CD8-positive, alpha-beta memory T cell (primary cell): ENCODE data around the gene SERPINB6. TPM values are rescaled to one million over a fixed set of nuclear protein-coding genes. Genes with fewer than 3 reads are reported as not detected.
A peak's percentile ranks its signal among the peaks of the same experiment; 100 is the strongest.

Source experiments
- CTCF ChIA-PET: fragments of 350-600 bp; sonication (Branson Sonifier 250); formaldehyde crosslinking; loops from one replicate; lab custom pipeline; 2021; ENCODE audit warnings: antibody characterized with exemption; lab: Charles Lee
- POLR2A ChIA-PET: fragments of 350-600 bp; sonication (Branson Sonifier 250); formaldehyde crosslinking; loops from one replicate; lab custom pipeline; 2021; ENCODE audit warnings: antibody characterized with exemption; lab: Charles Lee
- DNase-seq, 5 donors: peaks; one replicate each; pipeline versions ENCODE4 v3.0.0 to v3.0.0-alpha.2; 2020 to 2022; ENCODE audit warnings: mixed read lengths in 1 of 5
- H3K27ac ChIP-seq: one replicate; pipeline ENCODE4 v1.7.0; 2013; ENCODE audit warnings: low read depth, mild to moderate bottlenecking, low read length, moderate library complexity
- H3K27me3 ChIP-seq: 2 replicates; pipeline ENCODE4 v1.7.0; 2013; ENCODE audit warnings: low read length, mild to moderate bottlenecking; ENCODE audit not compliant: insufficient read depth, poor library complexity, severe bottlenecking
- H3K36me3 ChIP-seq: 2 replicates; pipeline ENCODE4 v1.7.0; 2013; ENCODE audit warnings: mild to moderate bottlenecking, low read length, moderate library complexity; ENCODE audit not compliant: insufficient read depth
- H3K4me1 ChIP-seq: 2 replicates; pipeline ENCODE4 v1.7.0; 2013; ENCODE audit warnings: mild to moderate bottlenecking, low read length, moderate library complexity; ENCODE audit not compliant: insufficient read depth
- H3K4me3 ChIP-seq: 2 replicates; pipeline ENCODE4 v1.7.0; 2013; ENCODE audit warnings: mild to moderate bottlenecking, low read length
- H3K9me3 ChIP-seq: 2 replicates; pipeline ENCODE4 v1.7.0; 2013; ENCODE audit warnings: mild to moderate bottlenecking, low read length
- H3K27ac Mint-ChIP-seq, 8 donors: one replicate each; pipeline ENCODE4 v1.8.0; 2020 to 2021; ENCODE audit warnings: mixed read lengths in 8 of 8, mild to moderate bottlenecking in 6 of 8, inconsistent platforms in 3 of 8, moderate library complexity in 3 of 8
- H3K27me3 Mint-ChIP-seq, 2 donors: one replicate each; pipeline ENCODE4 v1.8.0; 2020 to 2021; ENCODE audit warnings: mixed read lengths in 2 of 2, mild to moderate bottlenecking in 1 of 2, moderate library complexity in 1 of 2
- H3K36me3 Mint-ChIP-seq, 3 donors: one replicate each; pipeline ENCODE4 v1.8.0; 2020 to 2021; ENCODE audit warnings: mixed read lengths in 3 of 3, inconsistent platforms in 1 of 3, mild to moderate bottlenecking in 1 of 3
- H3K4me1 Mint-ChIP-seq, 3 donors: one replicate each; pipeline ENCODE4 v1.8.0; 2020 to 2021; ENCODE audit warnings: mixed read lengths in 3 of 3, inconsistent platforms in 1 of 3, mild to moderate bottlenecking in 1 of 3
- H3K4me3 Mint-ChIP-seq, 7 donors: one replicate each; pipeline ENCODE4 v1.8.0; 2020 to 2021; ENCODE audit warnings: mixed read lengths in 7 of 7, mild to moderate bottlenecking in 6 of 7, moderate library complexity in 4 of 7, inconsistent platforms in 2 of 7
- H3K9me3 Mint-ChIP-seq, 5 donors: one replicate each; pipeline ENCODE4 v1.8.0; 2020 to 2022; ENCODE audit warnings: mixed read lengths in 5 of 5, mild to moderate bottlenecking in 3 of 5, moderate library complexity in 2 of 5, inconsistent platforms in 1 of 5
- polyA plus RNA-seq: library from polyadenylated mRNA; unstranded; fragments of 300-500 nt; fragmentation: Illumina TruSeq; gene quantifications from one replicate; pipeline ENCODE4 v1.2.3, GENCODE V29; 2021
- total RNA-seq, 2 experiments: library from RNA; stranded (reverse); gene quantifications; one replicate each; pipeline ENCODE4 v1.2.3, GENCODE V29; 2021

Gene SERPINB6
- total and polyA plus RNA-seq, 3 experiments from 2014 or later, result 62.1 to 86.0 (median 66.0) TPM

- POLR2A ChIA-PET, result interaction anchor here (1.0 kb wide), 1 partner anchor 28 kb away, joined by 3 read pairs; no protein-coding TSS in a partner anchor
- peaks cover 41 to 70% (median 44%) of the 10 kb centered on the region in 3 donors for H3K4me1 Mint-ChIP-seq
- no peak for DNase-seq
- peaks cover 0 to 7% (median 1%) of the 10 kb centered on the region in 3 donors for H3K36me3 Mint-ChIP-seq
- Histone ChIP-seq H3K36me3 (no peaks in the 10 kb centered on the region), H3K4me3 (no peak overlapping the region), H3K4me1 (peaks cover 24% of the 10 kb centered on the region), H3K9me3 (no peaks in the 10 kb centered on the region), H3K27ac (no peak overlapping the region), H3K27me3 (no peaks in the 10 kb centered on the region)
- no peaks in the 10 kb centered on the region for H3K9me3 Mint-ChIP-seq
- H3K27ac Mint-ChIP-seq, result peak overlapping the region in 5 of 8 donors; percentile 3 to 87 (median 31)
- H3K4me3 Mint-ChIP-seq, result peak overlapping the region in 2 of 7 donors; percentile 9 to 23
- peaks cover 0 to 4% of the 10 kb centered on the region in 2 donors for H3K27me3 Mint-ChIP-seq
- CTCF ChIA-PET, result interaction anchor here (0.8 kb wide), 1 partner anchor 31 kb away, joined by 3 read pairs; the partner anchor contains the start of gene NQO2
Measured at GRCh38 chr6:2968600-2969135, 2.7 kb downstream of the SERPINB6 start.

GRCh38 chr6:2967936-2968335 is 3.4 kb downstream of the SERPINB6 start:
- Mint-ChIP-seq H3K9me3 (no peaks in the 10 kb centered on the region), H3K36me3 (peaks cover 0 to 7% (median 2%) of the 10 kb centered on the region in 3 donors), H3K4me1 (peaks cover 37 to 71% (median 44%) of the 10 kb centered on the region in 3 donors), H3K27ac (peak overlapping the region in 2 of 8 donors; percentile 43 to 87), H3K27me3 (peaks cover 0 to 4% of the 10 kb centered on the region in 2 donors), H3K4me3 (peak overlapping the region in 1 of 7 donors; percentile 16)
- Histone ChIP-seq H3K36me3 (no peaks in the 10 kb centered on the region), H3K9me3 (no peaks in the 10 kb centered on the region), H3K4me1 (peaks cover 22% of the 10 kb centered on the region), H3K27ac (no peak overlapping the region), H3K27me3 (no peaks in the 10 kb centered on the region), H3K4me3 (no peak overlapping the region)
- ChIA-PET POLR2A (no interaction called here), CTCF (no interaction called here)
- DNase-seq, result no peak

- Mint-ChIP-seq H3K36me3 (peaks cover 0 to 5% (median 2%) of the 10 kb centered on the region in 3 donors), H3K9me3 (no peaks in the 10 kb centered on the region), H3K27me3 (no peaks in the 10 kb centered on the region), H3K27ac (peak overlapping the region in 3 of 8 donors; percentile 8 to 66 (median 14)), H3K4me1 (peaks cover 25 to 70% (median 35%) of the 10 kb centered on the region in 3 donors), H3K4me3 (no peak overlapping the region)
- H3K27me3 ChIP-seq, result no peaks in the 10 kb centered on the region
- H3K36me3 ChIP-seq, result no peaks in the 10 kb centered on the region
- H3K4me1 ChIP-seq, result peaks cover 15% of the 10 kb centered on the region
- DNase-seq, result no peak
- H3K27ac ChIP-seq, result no peak overlapping the region
- H3K4me3 ChIP-seq, result no peak overlapping the region
- H3K9me3 ChIP-seq, result no peaks in the 10 kb centered on the region
- ChIA-PET CTCF (interaction anchor here (0.6 to 2.1 kb wide), 4 partner anchors 10 to 120 kb away, joined by 3 to 9 read pairs (median 3); no protein-coding TSS in a partner anchor), POLR2A (interaction anchor here (0.5 to 0.8 kb wide), 2 partner anchors 8 to 314 kb away, joined by 4 read pairs; no protein-coding TSS in a partner anchor)
Measured at GRCh38 chr6:2966347-2966746, 5.0 kb downstream of the SERPINB6 start.

GRCh38 chr6:2964793-2965505 is 6.4 kb downstream of the SERPINB6 start:
- no peak overlapping the region for H3K27ac Mint-ChIP-seq
- no peaks in the 10 kb centered on the region for H3K9me3 ChIP-seq
- no peaks in the 10 kb centered on the region for H3K36me3 ChIP-seq
- H3K4me3 Mint-ChIP-seq, result no peak overlapping the region
- no peak overlapping the region for H3K4me3 ChIP-seq
- H3K4me1 ChIP-seq, result peaks cover 6% of the 10 kb centered on the region
- ChIA-PET POLR2A (interaction anchor here (0.6 kb wide), 1 partner anchor 82 kb away, joined by 11 read pairs; no protein-coding TSS in a partner anchor), CTCF (no interaction called here)
- H3K27ac ChIP-seq, result no peak overlapping the region
- H3K9me3 Mint-ChIP-seq, result no peaks in the 10 kb centered on the region
- DNase-seq, result no peak
- H3K36me3 Mint-ChIP-seq, result peaks cover 0 to 3% (median 3%) of the 10 kb centered on the region in 3 donors
- no peaks in the 10 kb centered on the region for H3K27me3 ChIP-seq
- H3K4me1 Mint-ChIP-seq, result peaks cover 16 to 67% (median 34%) of the 10 kb centered on the region in 3 donors
- H3K27me3 Mint-ChIP-seq, result no peaks in the 10 kb centered on the region

GRCh38 chr6:2963756-2964155 is 7.6 kb downstream of the SERPINB6 start:
- Histone ChIP-seq H3K27me3 (no peaks in the 10 kb centered on the region), H3K4me3 (no peak overlapping the region), H3K36me3 (no peaks in the 10 kb centered on the region), H3K27ac (no peak overlapping the region), H3K4me1 (no peaks in the 10 kb centered on the region), H3K9me3 (no peaks in the 10 kb centered on the region)
- H3K4me3 Mint-ChIP-seq, result no peak overlapping the region
- ChIA-PET CTCF (interaction anchor here (0.5 to 1.1 kb wide), 2 partner anchors 11 to 32 kb away, joined by 3 read pairs; no protein-coding TSS in a partner anchor), POLR2A (interaction anchor here (1.3 kb wide), 1 partner anchor 25 kb away, joined by 3 read pairs; no protein-coding TSS in a partner anchor)
- peaks cover 10 to 62% (median 30%) of the 10 kb centered on the region in 3 donors for H3K4me1 Mint-ChIP-seq
- no peak for DNase-seq
- H3K27ac Mint-ChIP-seq, result peak overlapping the region in 2 of 8 donors; percentile 29 to 52
- H3K27me3 Mint-ChIP-seq, result no peaks in the 10 kb centered on the region
- H3K9me3 Mint-ChIP-seq, result no peaks in the 10 kb centered on the region
- H3K36me3 Mint-ChIP-seq, result peaks cover 0 to 11% (median 3%) of the 10 kb centered on the region in 3 donors

- CTCF ChIA-PET, result interaction anchor here (1.1 kb wide), 1 partner anchor 31 kb away, joined by 3 read pairs; no protein-coding TSS in a partner anchor
- Histone ChIP-seq H3K9me3 (no peaks in the 10 kb centered on the region), H3K36me3 (no peaks in the 10 kb centered on the region), H3K4me3 (no peak overlapping the region), H3K27me3 (no peaks in the 10 kb centered on the region), H3K4me1 (peaks cover 7% of the 10 kb centered on the region), H3K27ac (no peak overlapping the region)
- peaks cover 0 to 17% (median 3%) of the 10 kb centered on the region in 3 donors for H3K36me3 Mint-ChIP-seq
- H3K27ac Mint-ChIP-seq, result no peak overlapping the region
- peaks cover 8 to 58% (median 21%) of the 10 kb centered on the region in 3 donors for H3K4me1 Mint-ChIP-seq
- POLR2A ChIA-PET, result interaction anchor here (0.6 to 1.3 kb wide), 2 partner anchors 16 to 26 kb away, joined by 3 read pairs; no protein-coding TSS in a partner anchor
- no peak overlapping the region for H3K4me3 Mint-ChIP-seq
- DNase-seq, result no peak
- H3K9me3 Mint-ChIP-seq, result no peaks in the 10 kb centered on the region
- no peaks in the 10 kb centered on the region for H3K27me3 Mint-ChIP-seq
Measured at GRCh38 chr6:2962636-2963035, 8.7 kb downstream of the SERPINB6 start.

- Histone ChIP-seq H3K9me3 (no peaks in the 10 kb centered on the region), H3K27ac (no peak overlapping the region), H3K4me3 (no peak overlapping the region), H3K36me3 (no peaks in the 10 kb centered on the region), H3K27me3 (no peaks in the 10 kb centered on the region), H3K4me1 (peaks cover 7% of the 10 kb centered on the region)
- Mint-ChIP-seq H3K36me3 (peaks cover 0 to 23% (median 3%) of the 10 kb centered on the region in 3 donors), H3K27me3 (no peaks in the 10 kb centered on the region), H3K27ac (peak overlapping the region in 2 of 8 donors; percentile 26 to 33), H3K9me3 (no peaks in the 10 kb centered on the region), H3K4me1 (peaks cover 2 to 51% (median 15%) of the 10 kb centered on the region in 3 donors), H3K4me3 (no peak overlapping the region)
- DNase-seq, result no peak
- ChIA-PET POLR2A (no interaction called here), CTCF (no interaction called here)
Measured at GRCh38 chr6:2962004-2962403, 9.4 kb downstream of the SERPINB6 start.
